Endometrial microvascular endothelial cells (primary cell): Measurements from ENCODE around the gene RPL10A. TPM values are rescaled to one million over a fixed set of nuclear protein-coding genes. Genes with fewer than 3 reads are reported as not detected.

Experiments
- in situ Hi-C: cut with HindIII; loops from 2 replicates; pipeline ENCODE4 v1.10.0; 2017; ENCODE audit warnings: low sequenced_read_pairs, low pct_unique_long_range_greater_than_20kb; ENCODE audit errors: inconsistent ontology term
- total RNA-seq: library from RNA; depleted of rRNA; stranded (reverse); fragments of >200 nt; gene quantifications from one replicate; pipeline ENCODE4 v1.2.3, GENCODE V29; 2015; ENCODE audit errors: inconsistent ontology term

The RPL10A gene
- total RNA-seq, 1 donor from 2014 or later = 1,136 TPM

GRCh38 chr6:35442693-35443092, 25.5 kb upstream of the RPL10A start:
- in situ Hi-C loops = loop anchor here (25.0 kb wide), 1 partner anchor 105 kb away; the partner anchor contains the start of gene PPARD

DNA sequence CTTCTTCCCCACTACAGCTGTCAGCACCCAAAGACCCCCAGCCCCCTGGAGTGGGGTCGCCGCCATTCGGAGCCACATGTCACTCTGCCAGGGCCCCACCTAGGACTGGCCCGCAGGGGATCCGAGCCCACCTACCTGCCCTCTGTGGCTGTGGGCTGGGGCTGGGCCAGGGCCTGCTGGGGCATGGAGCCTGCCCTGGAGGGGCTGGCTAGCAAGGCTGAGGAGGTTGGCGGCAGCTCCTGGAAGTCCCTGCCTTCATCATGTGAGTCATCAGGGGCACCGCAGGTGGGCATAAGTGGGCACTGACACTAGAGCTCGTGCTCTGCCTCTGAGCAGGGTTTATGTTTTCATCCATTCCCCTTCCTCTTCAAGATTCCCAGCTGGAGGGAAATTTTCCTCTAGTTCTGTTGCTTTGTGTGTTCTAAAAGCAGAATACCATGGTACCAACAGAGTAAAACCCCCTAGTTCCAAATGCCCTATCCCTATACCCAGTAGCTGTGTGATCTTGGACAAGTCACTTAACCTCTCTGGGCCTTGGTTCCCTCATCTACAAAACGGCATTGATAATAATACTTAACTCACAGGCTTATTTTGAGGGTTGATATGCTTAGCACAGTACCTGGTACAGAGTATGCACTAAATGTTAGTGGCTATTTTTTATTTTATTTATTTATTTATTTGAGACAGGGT, 24.7 kb upstream of the RPL10A start:
- in situ Hi-C loops = loop anchor here (25.0 kb wide), 1 partner anchor 106 kb away; the partner anchor contains the start of gene PPARD

DNA sequence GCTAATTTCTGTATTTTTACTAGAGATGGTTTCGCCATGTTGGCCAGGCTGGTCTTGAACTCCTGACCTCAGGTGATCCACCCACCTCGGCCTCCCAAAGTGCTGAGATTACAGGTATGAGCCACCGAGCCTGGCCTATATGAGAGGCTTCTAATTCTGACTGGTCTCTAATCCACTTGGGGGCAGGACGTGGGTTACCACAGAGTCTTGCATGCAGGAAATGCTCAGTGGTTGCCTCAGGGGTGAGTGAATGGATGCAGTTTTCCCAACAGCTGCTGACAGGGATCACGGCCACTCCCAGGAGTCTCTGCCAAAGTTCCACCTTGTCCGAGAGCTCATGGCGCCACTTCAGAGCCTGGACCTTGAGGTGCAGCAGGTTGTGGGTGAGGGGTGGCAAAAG, 22.5 kb upstream of the RPL10A start:
- in situ Hi-C loops = loop anchor here (25.0 kb wide), 1 partner anchor 108 kb away; the partner anchor contains the start of gene PPARD

DNA sequence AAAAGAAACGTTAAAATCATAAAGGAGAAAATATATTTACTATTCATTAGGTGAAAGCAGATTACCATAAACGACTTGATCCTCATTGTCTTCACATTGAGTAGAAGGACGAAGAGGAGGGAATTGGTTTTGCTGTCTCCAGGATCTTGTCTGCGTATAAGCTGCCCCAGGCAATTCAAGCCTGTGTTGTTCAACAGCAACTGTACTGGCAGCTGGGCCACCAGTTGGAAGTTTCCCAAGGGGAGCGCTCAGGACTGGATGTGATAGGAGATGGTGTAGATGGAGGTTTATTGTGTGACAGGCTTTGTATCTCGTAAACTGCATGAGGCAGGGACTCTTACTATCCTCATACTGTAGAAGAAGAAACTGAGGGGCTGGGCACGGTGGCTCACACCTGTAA, 20.0 kb upstream of the RPL10A start:
- in situ Hi-C loops = loop anchor here (25.0 kb wide), 1 partner anchor 111 kb away; the partner anchor contains the start of gene PPARD

GRCh38 chr6:35449287-35449881, 18.8 kb upstream of the RPL10A start:
- in situ Hi-C loops = loop anchor here (25.0 kb wide), 1 partner anchor 112 kb away; the partner anchor contains the start of gene PPARD

GRCh38 chr6:35451354-35452182, 16.6 kb upstream of the RPL10A start:
- in situ Hi-C loops = no loop called here

DNA sequence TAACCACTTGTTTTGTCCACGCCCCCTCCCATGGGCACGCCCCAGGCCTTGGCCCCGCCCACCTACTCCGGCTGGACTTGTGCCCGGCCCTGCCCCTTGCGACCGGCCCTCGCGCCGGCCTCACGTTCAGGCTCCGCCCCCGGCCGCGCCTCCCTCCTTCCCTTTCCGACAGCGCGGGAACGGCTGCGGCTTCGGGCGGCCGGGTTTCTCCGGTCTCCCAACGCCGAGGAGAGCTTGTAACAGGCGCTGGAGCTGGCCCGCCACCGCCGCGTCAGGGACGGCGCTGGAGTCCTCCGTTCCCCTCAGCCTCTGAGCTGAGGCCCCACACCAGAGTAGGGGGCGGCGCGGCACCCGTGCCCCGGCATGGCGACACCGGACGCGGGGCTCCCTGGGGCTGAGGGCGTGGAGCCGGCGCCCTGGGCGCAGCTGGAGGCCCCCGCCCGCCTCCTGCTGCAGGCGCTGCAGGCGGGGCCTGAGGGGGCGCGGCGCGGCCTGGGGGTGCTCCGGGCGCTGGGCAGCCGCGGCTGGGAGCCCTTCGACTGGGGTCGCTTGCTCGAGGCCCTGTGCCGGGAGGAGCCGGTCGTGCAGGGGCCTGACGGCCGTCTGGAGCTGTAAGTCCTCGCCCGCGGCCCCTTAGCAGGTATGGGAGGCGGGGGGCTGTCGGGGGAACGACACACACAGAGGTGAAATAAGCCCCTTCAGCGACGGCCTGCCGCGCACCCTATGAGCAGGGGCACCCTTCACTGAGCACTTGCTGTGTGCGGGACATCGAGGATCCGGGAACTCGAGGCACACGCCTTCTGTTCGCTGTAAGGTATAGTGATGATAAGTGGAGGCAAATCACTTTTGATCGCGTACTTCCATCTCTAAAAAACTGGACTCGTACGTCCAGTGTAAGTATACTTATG, 15.8 kb upstream of the RPL10A start, which contains the start of gene FANCE:
Gene FANCE, plus strand, starts transcription at position 156 of the 908 bp plus-strand sequence. Its CDS starts 208 bp downstream, at position 364.
- in situ Hi-C loops = no loop called here

GRCh38 chr6:35453236-35453635, 15.0 kb upstream of the RPL10A start:
- in situ Hi-C loops = no loop called here

DNA sequence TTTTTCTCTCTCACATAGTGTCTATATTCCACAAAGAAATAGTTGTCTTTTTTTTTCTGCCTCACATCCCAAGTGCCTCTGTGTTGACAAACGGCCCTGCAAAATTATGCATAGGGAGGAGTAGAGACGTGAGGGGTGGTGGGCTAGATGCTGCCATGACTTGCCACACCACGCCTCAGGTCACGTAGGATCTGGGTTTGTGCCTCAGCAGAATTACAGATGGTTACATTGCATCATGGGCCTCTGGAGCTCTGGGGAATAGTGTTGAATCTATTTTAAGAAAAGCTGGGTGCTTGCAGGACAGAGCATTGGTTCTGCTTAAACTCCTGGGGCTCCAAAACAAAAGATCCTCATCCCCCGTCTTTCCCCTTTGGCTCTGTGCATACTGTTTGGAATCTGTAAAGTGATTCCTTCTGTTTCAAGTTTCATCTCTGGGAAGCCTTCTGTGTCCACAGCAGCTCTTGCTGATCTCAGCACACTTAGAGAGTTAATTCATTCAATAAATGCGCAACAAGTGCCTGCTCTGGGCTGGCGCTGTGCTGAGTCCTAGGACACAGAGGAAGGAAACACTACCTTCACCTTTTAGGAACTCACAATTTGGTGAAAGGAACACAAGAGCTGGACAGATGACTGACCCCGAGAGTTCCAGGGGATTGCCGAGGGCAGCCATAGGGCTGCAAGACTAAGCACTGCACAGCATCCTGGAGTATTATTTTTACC, 13.7 kb upstream of the RPL10A start:
- in situ Hi-C loops = no loop called here

DNA sequence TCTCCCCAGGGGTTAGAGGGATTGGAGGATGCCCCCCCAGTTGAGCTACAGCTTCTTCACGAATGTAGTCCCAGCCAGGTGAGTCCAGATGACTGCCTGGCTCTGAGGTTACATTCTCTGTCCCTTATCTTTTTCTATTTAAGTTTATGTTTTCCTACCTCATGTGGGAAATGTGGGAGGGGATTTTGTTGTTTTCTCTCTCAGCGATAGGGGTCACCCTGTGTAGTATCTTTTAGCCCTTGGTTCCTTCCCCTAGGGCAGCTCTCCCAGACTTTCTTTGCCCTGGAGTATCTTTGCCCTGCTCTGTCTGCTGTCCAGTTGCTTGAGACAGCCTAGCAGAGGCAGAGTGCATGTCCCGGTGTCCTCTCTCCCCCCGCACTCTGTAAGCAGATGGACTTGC, 10.3 kb upstream of the RPL10A start:
- in situ Hi-C loops = no loop called here

- in situ Hi-C loops = no loop called here
Measured at GRCh38 chr6:35461270-35461669, 6.9 kb upstream of the RPL10A start.

DNA sequence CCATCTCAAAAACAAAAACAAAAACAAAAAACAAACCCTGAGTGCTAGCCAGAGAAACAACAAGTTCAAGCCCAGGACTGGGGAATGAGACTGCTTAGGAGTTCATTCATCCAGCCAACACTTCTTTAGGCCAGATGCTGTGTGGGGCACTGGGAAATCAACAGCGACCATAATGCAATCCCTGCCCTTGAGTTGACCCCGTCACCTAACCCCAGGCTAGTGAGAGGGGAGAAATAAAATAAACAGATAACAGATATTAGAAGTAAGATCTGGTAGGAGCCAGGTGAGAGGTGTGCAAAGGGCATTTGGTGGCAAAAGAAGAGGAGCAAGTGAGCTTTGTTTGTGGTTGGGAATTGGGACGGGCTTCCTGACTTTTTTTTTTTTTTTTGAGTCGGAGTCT, 4.9 kb upstream of the RPL10A start:
- in situ Hi-C loops = no loop called here

DNA sequence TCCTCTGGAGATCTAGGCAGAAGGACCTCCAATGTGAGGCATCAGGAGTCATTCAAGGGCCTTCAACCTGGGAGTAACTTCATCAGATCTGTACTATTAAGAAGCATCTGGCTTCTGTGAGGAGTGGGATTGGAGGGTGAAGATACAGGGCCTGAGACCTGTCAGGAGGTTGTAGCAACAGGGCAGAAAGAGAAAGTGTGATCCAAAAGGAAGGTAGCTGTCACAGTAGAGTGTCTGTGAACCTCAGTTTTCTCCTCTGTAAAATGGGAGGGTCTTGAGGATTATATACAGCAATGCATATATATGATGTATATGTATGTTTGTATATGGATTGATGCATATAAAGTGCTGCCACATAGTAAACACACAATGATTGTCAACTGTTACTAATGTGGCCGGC, 2.6 kb upstream of the RPL10A start:
- in situ Hi-C loops = no loop called here

DNA sequence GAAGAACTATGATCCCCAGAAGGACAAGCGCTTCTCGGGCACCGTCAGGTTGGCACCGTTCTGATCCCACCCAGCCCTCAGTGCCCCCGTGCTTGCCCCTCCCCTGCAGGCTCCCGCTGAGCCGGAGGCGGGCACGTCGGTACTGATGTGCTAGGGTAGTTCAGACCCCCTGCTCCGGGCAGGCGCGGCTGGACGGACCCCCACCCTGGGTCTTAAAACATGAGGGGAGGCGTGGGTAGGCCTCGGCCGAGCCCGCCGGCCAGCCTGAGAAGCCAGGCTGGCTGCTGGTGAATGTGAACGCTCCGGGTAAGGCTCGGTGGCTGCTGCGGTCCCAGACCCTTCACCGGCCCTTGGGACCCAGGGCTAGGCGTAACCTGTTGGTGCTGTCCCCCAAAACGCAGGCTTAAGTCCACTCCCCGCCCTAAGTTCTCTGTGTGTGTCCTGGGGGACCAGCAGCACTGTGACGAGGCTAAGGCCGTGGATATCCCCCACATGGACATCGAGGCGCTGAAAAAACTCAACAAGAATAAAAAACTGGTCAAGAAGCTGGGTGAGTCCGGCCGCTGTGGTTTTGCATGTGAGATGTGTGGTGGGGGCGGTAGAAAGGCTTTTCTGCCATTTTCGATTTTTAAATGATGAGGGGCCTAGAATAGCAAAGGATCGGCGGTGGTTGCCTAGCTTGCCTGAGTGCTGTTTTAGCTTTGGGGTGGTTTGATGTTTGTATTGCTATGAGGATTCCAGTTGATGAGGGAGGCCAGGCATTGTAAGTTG, 964 bp downstream of the RPL10A start:
- in situ Hi-C loops = no loop called here

- in situ Hi-C loops = no loop called here
Measured at GRCh38 chr6:35469751-35470662, 1.8 kb downstream of the RPL10A start.

DNA sequence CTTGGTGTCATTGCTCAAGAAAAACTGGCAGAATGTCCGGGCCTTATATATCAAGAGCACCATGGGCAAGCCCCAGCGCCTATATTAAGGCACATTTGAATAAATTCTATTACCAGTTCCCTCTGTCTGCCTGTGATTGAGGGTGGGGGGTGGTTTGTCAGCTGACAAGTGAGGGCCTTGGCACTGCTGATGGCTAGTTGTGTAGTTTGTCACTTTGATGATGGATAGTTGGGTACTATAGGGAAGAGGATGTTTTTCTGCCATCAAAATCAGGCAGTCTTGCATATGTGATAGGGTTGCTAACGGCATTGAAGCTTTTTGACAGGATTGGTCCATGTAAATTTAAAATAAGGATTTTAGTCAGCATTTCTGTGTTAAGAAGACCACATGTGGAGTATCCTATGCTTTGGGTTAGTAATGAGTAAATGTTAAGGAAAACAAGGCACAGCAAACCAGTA, 2.5 kb downstream of the RPL10A start:
- in situ Hi-C loops = no loop called here
